NCI-H2081 (cell line): ENCODE results near the gene GRPEL2.

ENCODE experiments used
- DNase-seq, 2 experiments: peaks; one replicate each; lab custom pipeline; 2025; lab: John Stamatoyannopoulos, UW

GRPEL2 gene

DNA sequence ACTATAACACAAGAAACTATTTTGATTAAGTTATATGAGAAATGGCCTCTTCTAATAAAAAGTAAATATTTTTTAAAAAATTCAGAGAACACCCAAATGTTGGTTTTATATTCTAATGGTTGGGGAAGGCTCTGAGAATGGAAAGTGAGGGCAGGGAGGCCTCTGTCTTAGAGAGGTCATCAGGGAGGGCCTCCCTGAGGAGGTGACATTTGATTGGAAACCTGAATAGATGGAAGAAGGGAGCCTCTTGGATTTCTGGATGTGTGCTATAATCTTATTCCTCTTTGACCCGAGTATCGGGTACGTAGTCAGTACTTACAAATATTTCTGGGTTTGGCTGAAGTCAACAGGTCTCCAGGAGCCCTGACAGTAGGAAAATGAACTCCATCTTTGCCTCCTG lies 26.1 kb upstream of the GRPEL2 start:
- DNase-seq, result no peak

DNA sequence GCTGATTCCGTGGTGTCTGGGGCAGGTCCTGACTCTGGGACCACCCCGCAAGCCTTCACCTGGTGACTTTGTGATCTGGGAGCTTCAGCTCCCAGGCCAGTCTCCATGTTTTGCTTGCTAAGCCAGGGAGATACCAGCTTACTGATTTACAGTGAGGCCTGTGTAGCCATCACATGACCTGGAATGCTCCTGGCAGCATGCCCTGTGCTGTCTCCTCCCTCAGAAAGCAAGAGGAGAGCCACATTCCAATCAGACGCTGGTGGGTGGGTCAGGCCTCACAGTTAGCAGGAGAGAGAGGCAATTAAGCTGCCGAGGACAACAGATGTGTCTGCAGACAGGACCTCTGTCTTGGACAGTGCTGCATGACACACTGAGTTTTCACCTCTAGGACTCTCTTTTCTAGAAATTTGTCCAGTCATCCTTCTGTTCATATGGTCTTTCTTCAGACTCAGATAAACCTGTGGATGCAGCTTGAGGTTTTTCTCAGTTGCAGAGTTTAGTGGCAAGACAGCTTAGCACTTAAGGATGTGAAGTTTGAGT lies 24.4 kb upstream of the GRPEL2 start:
- DNase-seq, result peak in 1 of 2 experiments; percentile 52

GRCh38 chr5:149322518-149322917 lies 22.8 kb upstream of the GRPEL2 start:
- DNase-seq, result no peak

DNA sequence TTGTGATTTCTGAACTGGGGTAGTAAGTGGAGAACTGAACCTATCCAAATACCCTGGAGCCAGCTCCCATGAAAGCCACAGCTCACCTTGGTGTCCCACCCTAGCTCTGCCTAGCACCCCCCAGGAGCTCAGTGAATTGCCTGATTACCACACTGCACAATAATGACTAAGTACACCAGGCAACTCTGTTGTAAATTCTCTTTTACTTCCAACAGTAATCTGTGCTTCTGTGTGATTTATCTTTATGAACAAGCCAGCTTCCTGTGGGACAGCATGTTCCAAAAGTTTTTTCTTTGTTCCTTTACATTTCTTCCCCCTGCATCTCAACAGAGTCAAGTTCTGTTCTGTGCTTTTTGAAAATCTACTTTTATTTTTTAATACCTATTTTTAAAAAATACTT lies 22.1 kb upstream of the GRPEL2 start:
- no peak for DNase-seq

DNA sequence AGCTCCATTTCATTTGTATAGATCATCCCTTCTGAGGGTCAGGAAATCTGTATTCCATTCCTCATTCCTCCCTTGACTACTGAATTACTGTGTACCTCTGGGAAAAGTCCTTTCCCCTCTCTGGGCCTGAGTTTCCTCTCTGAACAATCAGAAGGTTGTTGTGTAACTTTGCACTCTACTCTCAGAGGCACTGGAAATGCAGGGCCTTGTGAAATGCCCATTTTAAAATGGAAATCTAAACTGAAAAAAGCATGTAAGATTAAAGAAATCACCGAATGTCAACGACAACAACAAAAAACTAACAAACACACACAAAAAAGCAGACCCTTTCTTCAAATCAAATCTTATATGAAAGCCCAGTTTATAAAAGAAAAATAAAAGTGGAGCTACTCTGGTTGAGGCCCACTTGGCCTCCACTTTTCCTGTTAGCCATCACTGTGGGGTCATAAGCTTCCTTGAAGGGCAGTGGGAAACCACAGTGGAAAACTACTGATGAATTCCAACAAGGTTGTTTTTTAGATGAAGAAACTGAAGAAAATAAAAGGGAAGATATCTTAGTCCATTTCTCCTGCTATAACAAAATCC lies 21.6 kb upstream of the GRPEL2 start:
- DNase-seq, result no peak

- DNase-seq, result no peak
Observed at GRCh38 chr5:149324641-149325040, 20.7 kb upstream of the GRPEL2 start.

DNA sequence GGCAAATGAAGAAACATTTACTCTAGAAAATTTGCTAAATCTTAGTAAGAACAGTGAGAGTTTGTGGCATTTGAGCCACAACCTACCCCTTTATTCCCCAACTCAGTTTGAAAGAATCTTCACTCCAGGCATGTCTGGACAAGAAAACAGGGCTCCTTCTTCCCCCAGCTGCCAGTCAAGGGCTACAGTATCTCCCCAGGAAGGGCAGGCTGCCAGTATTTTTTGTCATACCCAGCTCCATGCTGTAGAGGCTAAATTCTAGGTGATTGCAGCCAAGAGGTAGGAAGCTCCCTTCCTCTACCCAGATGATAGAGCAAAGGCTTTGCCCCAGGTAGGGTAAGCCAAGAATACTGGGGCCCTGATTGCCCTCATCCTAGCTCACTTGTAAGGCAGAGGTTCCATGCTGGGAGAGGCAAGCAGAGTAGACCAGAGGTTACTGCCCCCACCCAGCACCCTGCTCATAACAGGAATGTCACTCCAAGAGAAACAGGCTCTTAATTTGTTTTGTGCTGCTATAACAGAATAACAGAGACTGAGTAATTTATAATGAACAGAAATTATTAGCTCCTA lies 20.0 kb upstream of the GRPEL2 start:
- no peak for DNase-seq

GRCh38 chr5:149325894-149326293 lies 19.4 kb upstream of the GRPEL2 start:
- DNase-seq, result no peak

GRCh38 chr5:149326611-149327010 lies 18.7 kb upstream of the GRPEL2 start:
- no peak for DNase-seq

DNA sequence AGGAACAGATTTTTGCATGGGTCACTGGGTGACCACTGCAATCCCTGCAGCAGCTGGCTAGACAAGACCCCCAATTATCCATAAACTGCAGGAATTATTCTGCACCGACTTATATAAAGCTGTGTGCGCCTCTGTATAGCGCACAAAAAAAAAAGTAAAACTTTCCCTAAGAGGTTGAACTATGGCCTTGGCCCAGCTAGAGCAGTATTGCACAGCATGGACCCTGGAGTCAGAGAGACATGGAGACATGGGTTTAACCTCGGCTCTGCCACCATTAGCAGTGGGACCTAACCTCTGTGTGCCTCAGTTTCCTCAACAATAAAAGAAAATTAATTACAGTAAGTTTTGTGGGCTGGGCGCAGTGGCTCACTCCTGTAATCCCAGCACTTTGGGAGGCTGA lies 17.1 kb upstream of the GRPEL2 start:
- no peak for DNase-seq

GRCh38 chr5:149333711-149334443 lies 11.4 kb upstream of the GRPEL2 start:
- DNase-seq, result no peak

DNA sequence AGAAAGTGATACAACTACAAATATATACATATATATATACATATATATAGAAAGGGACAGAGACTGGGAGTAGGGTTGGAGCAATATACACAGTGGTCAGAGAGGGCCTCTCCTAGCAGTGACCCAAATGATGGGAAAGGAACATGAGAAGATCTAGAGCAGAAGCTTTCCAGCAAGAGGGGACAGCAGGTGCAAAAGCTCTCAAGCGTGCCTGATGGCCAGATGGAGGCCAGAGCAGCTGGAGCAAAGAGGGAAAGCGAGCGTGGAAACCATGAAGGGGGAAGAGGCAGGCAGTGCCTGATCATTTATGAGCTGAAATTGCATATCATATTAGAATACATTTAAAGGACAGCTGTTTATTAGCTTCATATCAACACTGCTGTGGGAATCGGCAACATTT lies 7.6 kb upstream of the GRPEL2 start:
- DNase-seq, result no peak

DNA sequence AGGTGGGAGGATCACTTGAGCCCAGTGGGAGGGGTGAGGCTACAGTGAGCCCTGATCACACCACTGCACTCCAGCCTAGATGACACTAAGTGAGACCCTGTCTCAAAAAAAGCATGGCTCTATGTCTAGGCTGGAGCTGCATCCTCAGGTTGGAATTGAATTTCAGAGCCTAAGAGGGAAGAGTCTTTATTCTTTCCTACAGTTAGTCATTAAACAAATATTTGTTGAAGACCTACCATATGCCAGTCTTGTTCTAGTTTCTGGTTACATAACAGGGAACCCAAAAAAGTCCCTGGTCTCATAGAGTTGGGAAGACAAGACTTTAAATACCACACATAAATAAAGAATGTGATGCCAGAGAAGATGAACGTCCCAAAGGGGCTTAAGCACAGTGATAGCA lies 6.9 kb upstream of the GRPEL2 start:
- DNase-seq, result no peak

DNA sequence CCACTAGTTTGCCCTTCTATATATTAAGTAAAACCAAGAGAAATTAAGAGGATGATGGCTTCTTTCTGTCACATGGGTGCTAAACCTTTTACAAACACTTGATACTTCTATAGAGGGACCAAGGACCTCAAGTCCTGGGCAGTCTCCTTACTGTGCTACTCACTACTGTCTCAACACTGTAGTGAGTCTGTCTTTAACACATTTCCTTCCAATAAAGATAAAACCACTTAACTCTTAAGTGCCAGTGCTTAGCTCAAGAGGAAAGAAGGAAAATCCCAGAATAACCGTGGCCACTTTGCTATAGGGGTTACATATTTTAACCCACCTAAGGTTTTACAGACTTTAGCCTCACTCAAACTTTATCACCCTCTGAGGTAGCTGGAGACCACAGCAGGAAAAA lies 4.4 kb upstream of the GRPEL2 start:
- DNase-seq, result no peak

DNA sequence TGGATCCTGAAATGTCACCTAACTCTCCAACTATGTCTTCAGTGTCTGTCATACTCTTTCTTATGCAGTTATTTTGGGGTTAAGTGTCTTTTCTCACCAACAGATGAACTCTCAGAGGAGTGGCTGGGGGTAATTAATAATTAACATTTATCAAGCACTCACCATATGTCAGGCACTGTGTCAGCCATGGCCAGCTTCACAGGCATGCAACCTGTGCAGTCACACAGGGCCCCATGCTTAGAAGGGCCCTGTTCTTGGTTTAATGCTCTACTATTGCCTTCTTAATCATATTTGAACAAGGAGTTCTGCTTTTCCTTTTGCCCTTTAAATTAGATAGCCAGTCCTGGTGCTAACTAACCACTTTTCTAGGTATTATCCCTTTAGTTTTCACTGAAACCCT lies 3.4 kb upstream of the GRPEL2 start:
- no peak for DNase-seq

DNA sequence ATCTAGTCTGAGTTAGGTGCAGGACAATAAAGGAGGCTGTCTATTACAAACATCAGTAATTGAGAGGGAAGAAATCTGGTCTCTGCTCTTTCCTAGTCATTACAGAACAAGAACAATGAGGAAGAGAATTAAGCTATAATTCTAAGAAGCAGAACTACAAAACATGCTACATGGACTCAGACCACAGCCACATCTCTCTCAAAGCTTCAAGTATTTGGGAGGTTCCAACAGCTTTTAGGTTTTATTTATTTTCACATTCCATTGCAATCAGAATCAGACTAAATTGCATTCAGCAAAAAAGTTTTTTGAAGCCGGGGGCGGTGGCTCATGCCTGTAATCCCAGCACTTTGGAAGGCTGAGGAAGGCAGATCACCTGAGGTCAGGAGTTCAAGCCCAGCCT lies 1.1 kb upstream of the GRPEL2 start:
- no peak for DNase-seq

- no peak for DNase-seq
Observed at GRCh38 chr5:149345892-149346222, 558 bp downstream of the GRPEL2 start.

DNA sequence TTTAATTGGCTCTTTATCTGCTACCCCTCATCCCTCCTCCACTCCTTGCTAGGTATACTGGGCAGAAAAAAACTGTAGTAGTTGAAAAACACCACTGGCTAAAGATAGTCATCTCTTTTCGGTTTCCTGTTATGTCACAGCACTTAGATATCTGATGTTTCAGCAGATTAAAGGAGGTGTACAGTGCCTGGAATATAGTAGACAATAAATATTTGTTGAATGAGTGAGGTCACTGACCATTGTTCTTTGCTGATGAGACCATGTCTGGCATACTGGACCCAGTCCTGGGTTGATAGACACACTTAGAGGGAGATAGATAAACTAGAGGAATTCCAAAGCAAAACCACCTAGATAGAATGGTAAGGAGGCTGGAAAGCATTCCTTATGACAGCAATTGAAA lies 3.2 kb downstream of the GRPEL2 start:
- no peak for DNase-seq

GRCh38 chr5:149349382-149349781 lies 4.1 kb downstream of the GRPEL2 start:
- DNase-seq, result no peak

DNA sequence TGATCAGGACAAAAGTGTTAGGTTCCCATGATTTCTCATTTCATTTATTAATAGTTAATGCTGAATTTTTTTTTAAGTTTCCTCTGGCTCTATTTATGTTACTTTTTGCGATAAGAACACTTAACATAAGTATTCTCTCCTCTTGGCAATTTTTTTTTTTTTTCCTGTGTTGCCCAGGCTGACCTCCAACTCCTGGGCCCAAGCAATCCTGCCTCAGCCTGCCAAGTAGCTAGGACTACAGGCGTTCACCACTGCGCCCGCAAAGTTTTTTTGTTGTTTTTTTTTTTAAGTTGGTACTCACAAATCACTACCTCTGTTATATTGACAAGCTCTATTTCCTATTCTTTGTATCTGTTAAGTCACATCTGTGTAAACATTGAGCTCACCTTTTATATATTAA lies 6.9 kb downstream of the GRPEL2 start:
- no peak for DNase-seq

DNA sequence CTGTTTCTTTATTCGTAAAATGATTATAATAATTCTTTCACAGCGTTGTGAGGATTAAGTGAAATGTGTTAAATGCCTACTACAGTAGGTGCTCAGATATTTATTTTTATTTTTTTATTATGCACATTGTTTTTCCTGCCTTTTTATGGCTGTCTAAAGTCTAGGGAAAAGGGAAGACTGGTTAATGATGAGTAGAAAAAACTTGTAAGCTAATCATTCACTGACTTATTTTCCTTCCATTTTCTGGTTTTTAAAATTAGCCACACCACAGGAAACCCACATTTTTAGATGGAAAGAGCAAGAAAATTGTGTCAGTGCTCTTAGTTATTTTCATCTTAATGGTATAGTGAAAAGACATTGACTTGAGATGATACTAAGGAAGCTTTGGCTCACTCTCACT lies 8.6 kb downstream of the GRPEL2 start:
- no peak for DNase-seq

GRCh38 chr5:149355688-149356087 lies 10.4 kb downstream of the GRPEL2 start:
- no peak for DNase-seq

GRCh38 chr5:149356391-149356790 lies 11.1 kb downstream of the GRPEL2 start:
- no peak for DNase-seq
